Osteoblast (primary cell): ENCODE measurements around the gene DUSP1. TPM values are rescaled to one million over a fixed set of nuclear protein-coding genes. Genes with fewer than 3 reads are reported as not detected.

ENCODE experiments used
- DNase-seq: peaks from one replicate; pipeline ENCODE4 v3.0.0; 2011; ENCODE audit warnings: low spot score, mixed read lengths; ENCODE audit not compliant: insufficient read length; ENCODE audit errors: missing footprints
- H2AFZ ChIP-seq: 2 replicates; pipeline ENCODE4 v1.6.0; 2011; ENCODE audit warnings: mild to moderate bottlenecking, low read length
- H3K27ac ChIP-seq: 2 replicates; pipeline ENCODE4 v1.5.1; 2011; ENCODE audit warnings: mild to moderate bottlenecking, low read depth, low read length, moderate library complexity
- H3K27me3 ChIP-seq: 2 replicates; pipeline ENCODE4 v1.6.0; 2012; ENCODE audit warnings: mild to moderate bottlenecking, control low read depth, inconsistent platforms, low read length, moderate library complexity; ENCODE audit not compliant: insufficient read depth
- H3K36me3 ChIP-seq: 2 replicates; pipeline ENCODE4 v1.5.1; 2011; ENCODE audit warnings: mild to moderate bottlenecking, low read length, control low read depth, moderate library complexity; ENCODE audit not compliant: insufficient read depth
- H3K4me1 ChIP-seq: 2 replicates; pipeline ENCODE4 v1.5.1; 2011; ENCODE audit warnings: mild to moderate bottlenecking, low read length, control low read depth, moderate library complexity; ENCODE audit not compliant: insufficient read depth
- H3K4me2 ChIP-seq: 2 replicates; pipeline ENCODE4 v1.6.0; 2011; ENCODE audit warnings: mild to moderate bottlenecking, low read length; ENCODE audit not compliant: insufficient read depth
- H3K4me3 ChIP-seq: fragments of 200-600 bp; sonication (generic); 3 replicates; pipeline ENCODE4 v1.5.1; 2012; ENCODE audit warnings: mild to moderate bottlenecking, low read length, inconsistent platforms; ENCODE audit not compliant: insufficient read depth
- H3K79me2 ChIP-seq: 2 replicates; pipeline ENCODE4 v1.6.0; 2012; ENCODE audit warnings: mild to moderate bottlenecking, low read length, control low read depth, inconsistent platforms; ENCODE audit not compliant: insufficient read depth
- H3K9me3 ChIP-seq: 2 replicates; pipeline ENCODE4 v1.5.1; 2011; ENCODE audit warnings: low read depth, low read length, control low read depth
- H4K20me1 ChIP-seq: 2 replicates; pipeline ENCODE4 v1.6.0; 2012; ENCODE audit warnings: mild to moderate bottlenecking, low read length, control low read depth; ENCODE audit not compliant: insufficient read depth
- total RNA-seq: library from RNA; depleted of rRNA; stranded (reverse); fragments of >200 nt; gene quantifications from 2 replicates; pipeline ENCODE4 v1.2.3, GENCODE V29; 2012
- TF ChIP-seq, protein P1 (sequence below): IDR thresholded peaks from 2 replicates; pipeline ENCODE4 v1.5.1; 2011; ENCODE audit warnings: mild to moderate bottlenecking, low read depth, low read length, moderate library complexity; ENCODE audit errors: extremely low read depth

DUSP1 gene
- total RNA-seq, 1 donor = 74.6 TPM

DNA sequence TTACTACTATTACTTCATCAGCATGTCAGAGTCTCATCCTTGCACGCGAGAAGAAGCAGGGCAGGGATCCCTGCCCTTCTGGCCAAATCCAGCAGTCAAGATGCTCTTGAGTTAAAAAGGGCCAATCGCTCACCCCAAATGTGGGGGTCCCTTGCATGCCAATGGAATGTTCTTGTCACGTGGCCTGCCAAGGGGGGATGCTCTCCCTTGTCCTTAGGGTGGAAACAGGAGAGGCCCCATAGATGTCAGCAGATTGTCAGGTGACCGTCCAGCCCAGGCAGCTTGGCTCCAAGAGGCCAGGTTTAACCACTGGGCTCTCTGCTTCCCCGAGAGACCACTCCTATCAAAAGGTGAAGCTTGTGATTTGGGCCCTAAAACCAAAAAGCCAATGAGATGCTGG, 25.3 kb upstream of the DUSP1 start:
- no peak overlapping the region for H3K4me3 ChIP-seq
- peaks cover 71% of the 10 kb centered on the region for H3K4me1 ChIP-seq
- H3K27ac ChIP-seq = peak overlapping the region; percentile 93

DNA sequence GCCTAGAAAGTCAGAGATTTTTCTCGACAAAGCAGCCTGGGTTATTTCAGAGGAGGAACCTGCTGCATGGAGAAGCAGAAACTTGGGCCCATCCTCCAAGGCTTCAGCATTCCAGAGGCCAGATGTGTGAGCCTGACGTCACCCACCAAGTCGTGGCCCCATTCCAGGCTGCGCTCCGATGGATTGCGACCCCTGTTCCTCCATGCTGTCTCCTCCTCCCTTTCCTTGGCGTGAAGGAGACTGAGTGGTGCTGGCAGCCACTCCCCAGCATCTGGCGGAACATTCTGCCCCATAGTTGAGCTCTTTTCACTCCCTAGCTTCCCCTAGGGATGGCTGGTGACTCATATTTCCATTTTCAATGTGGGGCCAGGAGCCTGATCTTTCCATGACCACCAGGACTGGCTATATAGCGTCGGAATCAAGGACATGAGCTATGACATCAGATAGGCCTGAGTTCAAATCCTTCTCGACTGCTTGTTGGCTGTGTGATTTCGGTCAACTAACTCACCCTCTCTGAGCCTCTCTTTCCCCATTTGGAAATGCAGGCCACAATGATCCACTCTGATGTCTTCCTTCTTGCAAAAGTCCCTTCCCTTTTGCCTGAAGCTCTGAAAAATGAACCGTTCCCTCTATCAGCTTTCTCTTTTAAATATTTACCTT, 24.5 kb upstream of the DUSP1 start:
- TF ChIP-seq, protein P1, sequence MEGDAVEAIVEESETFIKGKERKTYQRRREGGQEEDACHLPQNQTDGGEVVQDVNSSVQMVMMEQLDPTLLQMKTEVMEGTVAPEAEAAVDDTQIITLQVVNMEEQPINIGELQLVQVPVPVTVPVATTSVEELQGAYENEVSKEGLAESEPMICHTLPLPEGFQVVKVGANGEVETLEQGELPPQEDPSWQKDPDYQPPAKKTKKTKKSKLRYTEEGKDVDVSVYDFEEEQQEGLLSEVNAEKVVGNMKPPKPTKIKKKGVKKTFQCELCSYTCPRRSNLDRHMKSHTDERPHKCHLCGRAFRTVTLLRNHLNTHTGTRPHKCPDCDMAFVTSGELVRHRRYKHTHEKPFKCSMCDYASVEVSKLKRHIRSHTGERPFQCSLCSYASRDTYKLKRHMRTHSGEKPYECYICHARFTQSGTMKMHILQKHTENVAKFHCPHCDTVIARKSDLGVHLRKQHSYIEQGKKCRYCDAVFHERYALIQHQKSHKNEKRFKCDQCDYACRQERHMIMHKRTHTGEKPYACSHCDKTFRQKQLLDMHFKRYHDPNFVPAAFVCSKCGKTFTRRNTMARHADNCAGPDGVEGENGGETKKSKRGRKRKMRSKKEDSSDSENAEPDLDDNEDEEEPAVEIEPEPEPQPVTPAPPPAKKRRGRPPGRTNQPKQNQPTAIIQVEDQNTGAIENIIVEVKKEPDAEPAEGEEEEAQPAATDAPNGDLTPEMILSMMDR = no peak
- Histone ChIP-seq H3K27me3 (no peaks in the 10 kb centered on the region), H4K20me1 (no peaks in the 10 kb centered on the region), H3K27ac (peak overlapping the region; percentile 93), H3K36me3 (no peaks in the 10 kb centered on the region), H3K9me3 (no peaks in the 10 kb centered on the region), H3K4me2 (peak overlapping the region; percentile 17), H3K4me3 (no peak overlapping the region), H3K4me1 (peaks cover 63% of the 10 kb centered on the region), H2AFZ (peak overlapping the region; percentile 4), H3K79me2 (no peaks in the 10 kb centered on the region)
- DNase-seq = peak; percentile 94

More for the DNA sequence above, 25.3 kb upstream of the DUSP1 start:
- H3K9me3 ChIP-seq = no peaks in the 10 kb centered on the region
- DNase-seq = no peak
- no peak overlapping the region for H2AFZ ChIP-seq
- no peaks in the 10 kb centered on the region for H3K27me3 ChIP-seq
- H3K36me3 ChIP-seq = no peaks in the 10 kb centered on the region
- no peaks in the 10 kb centered on the region for H4K20me1 ChIP-seq
- H3K4me2 ChIP-seq = no peak overlapping the region
- no peaks in the 10 kb centered on the region for H3K79me2 ChIP-seq
- TF ChIP-seq, protein P1 = no peak

DNA sequence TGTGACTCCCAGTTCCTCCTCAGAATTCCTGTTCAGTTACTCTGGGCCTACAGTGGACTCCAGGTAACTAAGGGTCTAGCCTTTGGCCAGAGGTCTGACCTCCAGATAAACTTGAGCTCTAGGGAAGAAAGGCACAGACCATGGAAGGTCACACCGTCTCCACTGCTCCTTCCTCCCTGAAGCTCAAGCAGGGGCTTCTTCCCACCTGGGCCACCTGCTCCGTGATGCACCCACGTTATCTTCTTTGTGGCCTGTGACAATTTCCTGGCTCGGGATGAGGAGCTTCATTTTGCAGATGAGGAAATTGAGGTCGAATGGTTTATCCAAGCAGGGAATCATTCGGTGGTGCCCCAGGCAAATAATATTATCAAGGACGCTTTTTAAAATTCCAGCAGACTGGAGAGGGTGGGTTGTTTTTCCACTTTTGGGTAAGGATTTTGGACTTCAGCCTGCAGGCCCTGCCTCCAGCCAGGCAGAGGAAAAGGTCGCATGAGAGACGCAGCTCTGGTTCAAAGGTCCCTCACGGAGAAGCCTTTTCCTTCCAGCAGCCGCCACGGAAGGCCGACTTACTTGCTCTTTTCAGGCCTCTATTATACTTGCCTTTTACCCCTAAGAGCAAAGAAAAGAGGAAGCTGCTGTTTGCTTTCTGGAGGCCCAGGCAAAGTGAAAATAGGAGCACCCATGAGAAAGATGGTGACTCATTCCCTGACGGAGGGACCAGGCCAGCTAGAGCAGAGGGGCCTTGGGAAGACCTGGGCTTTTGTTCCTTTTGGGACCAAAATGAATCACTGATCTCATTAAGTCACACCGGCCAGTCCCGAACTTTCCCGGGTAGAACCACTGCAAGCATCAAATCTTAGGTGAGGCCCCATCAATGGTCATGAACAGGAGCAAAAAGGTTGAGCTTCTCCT, 22.8 kb upstream of the DUSP1 start:
- H4K20me1 ChIP-seq = no peaks in the 10 kb centered on the region
- no peaks in the 10 kb centered on the region for H3K36me3 ChIP-seq
- no peak overlapping the region for H2AFZ ChIP-seq
- DNase-seq = no peak
- H3K79me2 ChIP-seq = no peaks in the 10 kb centered on the region
- no peak overlapping the region for H3K4me2 ChIP-seq
- peak overlapping the region; percentile 93 for H3K27ac ChIP-seq
- H3K4me3 ChIP-seq = no peak overlapping the region
- H3K4me1 ChIP-seq = peaks cover 65% of the 10 kb centered on the region
- no peaks in the 10 kb centered on the region for H3K9me3 ChIP-seq
- TF ChIP-seq, protein P1 = no peak
- no peaks in the 10 kb centered on the region for H3K27me3 ChIP-seq
